NOMO-1 treated with DMSO at 0.1 percent for 48 hours (cell line): ENCODE data around the gene FGF4.

Experiments used
- DNase-seq: peaks from one replicate; lab custom pipeline; 2025; ENCODE audit not compliant: unreplicated experiment; lab: John Stamatoyannopoulos, UW

FGF4 gene

GRCh38 chr11:69808667-69809086, 33.5 kb upstream of the FGF4 start:
- no peak for DNase-seq

GRCh38 chr11:69807106-69807815, 32.1 kb upstream of the FGF4 start:
- DNase-seq = no peak

GRCh38 chr11:69804769-69805508, 29.8 kb upstream of the FGF4 start:
- no peak for DNase-seq

DNA sequence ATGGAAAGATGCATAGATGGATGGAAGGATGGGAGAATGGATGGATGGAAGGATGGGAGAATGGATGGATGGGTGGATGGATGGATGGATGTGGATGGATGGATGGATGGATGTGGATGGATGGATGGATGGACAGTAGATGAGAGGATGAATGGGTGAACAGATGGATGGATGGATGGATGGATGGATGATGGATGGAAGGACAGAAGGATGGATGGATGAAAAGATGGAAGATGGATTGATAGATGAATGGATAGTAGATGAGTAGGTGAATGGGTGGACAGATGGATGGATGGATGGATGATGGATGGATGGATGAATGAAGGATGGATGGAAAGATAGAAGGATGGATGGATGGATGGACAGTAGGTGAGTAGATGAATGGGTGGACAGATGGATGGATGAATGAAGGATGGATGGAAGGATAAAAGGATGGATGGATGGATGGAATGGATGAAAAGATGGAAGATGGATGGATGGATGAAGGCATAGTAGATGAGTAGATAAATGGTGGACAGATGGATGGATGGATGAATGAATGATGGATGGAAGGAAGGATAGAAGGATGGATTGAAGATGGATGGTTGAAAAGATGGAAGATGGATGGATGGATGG, 28.6 kb upstream of the FGF4 start:
- no peak for DNase-seq

- no peak for DNase-seq
Observed at GRCh38 chr11:69803022-69803421, 27.9 kb upstream of the FGF4 start.

GRCh38 chr11:69802590-69802989, 27.4 kb upstream of the FGF4 start:
- no peak for DNase-seq

GRCh38 chr11:69801513-69802335, 26.6 kb upstream of the FGF4 start:
- no peak for DNase-seq

GRCh38 chr11:69800278-69800677, 25.1 kb upstream of the FGF4 start:
- no peak for DNase-seq

DNA sequence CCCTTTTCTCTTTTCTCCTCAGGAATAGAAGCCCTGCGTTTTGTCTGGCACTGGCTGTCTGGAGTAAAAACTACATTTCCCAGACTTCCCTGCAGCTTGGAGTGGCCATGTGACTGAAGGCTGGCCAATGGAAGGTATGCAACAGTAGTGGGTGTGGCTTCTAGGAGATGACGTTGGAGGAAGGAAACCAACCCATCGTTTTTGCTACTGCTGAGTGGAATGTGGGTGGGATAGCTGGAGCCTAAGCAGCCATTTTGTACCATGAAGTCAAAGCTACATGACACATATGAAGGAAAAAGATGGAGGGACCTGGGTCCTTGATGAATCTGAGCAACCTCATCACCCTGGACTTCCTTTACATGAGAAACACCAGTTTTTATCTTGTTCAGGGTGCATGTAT, 24.4 kb upstream of the FGF4 start:
- no peak for DNase-seq

- no peak for DNase-seq
Observed at GRCh38 chr11:69799097-69799496, 24.0 kb upstream of the FGF4 start.

DNA sequence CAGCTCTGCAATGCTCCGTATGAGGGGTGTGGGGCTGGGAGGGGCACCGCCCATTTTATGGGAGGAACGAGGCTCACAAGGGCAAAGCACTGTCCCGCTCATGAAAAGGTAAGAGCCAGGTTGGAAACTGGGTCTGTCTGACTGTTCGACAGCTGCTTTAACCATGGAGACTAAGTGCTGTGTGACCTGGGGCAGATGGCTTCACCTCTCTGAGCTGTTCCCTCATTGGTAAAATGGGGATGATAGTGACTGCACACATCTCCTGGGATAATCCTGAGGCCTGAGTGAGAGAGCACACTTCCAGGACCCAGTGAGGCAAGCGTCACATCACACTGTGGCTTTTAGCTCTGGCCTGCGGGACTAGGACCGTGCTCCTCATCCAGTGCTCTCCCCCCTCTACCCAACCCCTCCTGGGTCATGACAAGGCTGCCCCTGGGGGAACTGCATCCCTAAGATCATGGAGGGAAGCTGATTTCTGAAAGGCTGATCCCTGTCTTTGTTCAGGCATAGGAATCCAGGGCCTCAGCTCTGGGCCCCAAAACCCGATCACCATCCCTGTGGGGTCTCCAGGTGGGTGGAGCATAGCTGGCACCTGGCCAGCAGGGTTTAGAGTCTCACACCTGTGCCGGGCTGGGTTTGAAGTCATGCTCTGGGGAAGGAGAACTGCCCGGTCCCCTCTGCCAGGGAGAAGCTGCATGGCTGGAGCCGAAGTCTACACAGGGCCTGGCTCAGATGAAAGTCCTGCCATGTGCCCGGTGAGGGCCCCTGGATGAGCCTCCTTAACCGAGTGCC, 22.8 kb upstream of the FGF4 start:
- DNase-seq = no peak

DNA sequence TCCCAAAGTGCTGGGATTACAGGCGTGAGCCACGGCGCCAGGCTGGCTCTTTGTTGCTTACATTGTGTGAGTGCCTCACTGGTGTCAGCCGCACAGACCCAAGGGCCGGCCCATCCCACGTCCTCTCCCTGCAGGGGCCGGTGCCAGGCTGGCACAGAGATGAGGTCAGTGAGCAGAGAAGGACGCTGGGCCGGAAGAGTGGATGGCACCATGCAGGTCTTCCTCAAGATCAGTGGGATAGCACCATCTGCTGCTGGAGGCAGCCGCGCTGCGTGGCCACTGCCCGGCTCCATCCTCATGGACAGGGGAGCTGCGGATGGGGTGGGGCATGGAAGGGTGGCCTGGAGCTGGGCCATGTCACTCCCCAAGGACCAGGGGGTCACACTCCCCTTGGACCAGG, 22.0 kb upstream of the FGF4 start:
- no peak for DNase-seq

DNA sequence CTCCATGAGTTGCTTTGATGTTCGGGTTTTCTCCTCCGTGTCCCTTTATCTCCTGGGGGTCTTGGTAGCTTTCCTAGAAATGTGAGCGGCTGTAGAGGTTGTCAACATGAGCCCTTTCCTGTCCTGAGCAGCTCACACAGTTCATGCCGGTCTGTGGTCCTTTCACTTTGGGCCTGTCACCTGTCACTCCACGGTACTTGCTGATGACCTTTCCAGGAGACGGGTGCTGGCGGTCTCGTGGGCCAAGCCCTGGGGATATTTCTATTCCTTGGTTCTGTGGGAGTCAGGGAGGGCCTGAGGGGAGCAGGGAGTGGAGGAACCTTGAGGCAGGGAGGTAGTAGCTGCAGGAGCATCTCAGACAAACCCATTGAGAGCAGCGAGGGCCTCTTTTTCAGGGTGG, 20.9 kb upstream of the FGF4 start:
- no peak for DNase-seq

- no peak for DNase-seq
Observed at GRCh38 chr11:69791276-69792180, 16.4 kb upstream of the FGF4 start.

- no peak for DNase-seq
Observed at GRCh38 chr11:69788956-69789355, 13.8 kb upstream of the FGF4 start.

- DNase-seq = no peak
Observed at GRCh38 chr11:69787906-69788305, 12.8 kb upstream of the FGF4 start.

GRCh38 chr11:69787457-69787856, 12.3 kb upstream of the FGF4 start:
- DNase-seq = no peak

- DNase-seq = no peak
Observed at GRCh38 chr11:69781241-69781640, 6.1 kb upstream of the FGF4 start.

DNA sequence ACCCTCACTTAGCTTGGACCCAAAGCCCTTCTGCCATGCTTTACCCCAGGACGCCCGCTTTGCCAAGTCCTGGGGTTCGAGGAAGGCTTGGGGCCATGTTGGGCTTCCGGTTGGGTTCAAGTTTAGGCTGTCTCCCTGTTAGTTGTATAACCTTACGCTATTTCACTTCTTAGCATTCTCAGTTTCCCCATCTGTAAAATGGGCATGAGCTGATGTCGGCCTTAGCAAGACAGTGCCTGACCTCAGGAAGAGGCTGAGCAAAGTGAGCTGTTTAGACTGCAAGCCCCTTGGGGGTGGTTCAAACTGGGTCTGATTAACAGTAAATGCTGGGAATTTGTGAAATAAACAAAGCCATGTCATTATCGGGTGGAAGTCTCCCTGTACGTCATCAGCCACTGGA, 3.2 kb upstream of the FGF4 start:
- no peak for DNase-seq
